T-cell (primary cell): Measurements from ENCODE around the gene MZF1. TPM values are rescaled to one million over a fixed set of nuclear protein-coding genes. Genes with fewer than 3 reads are reported as not detected.

Source experiments
- ATAC-seq, 4 experiments: fragments of 200-7000 bp in 3 of 4; fragments of 150-1000 bp in 1 of 4; cut with Tn5 transposase; replicated peaks in 1 of 4; 1 replicate in 3 of 4; 2 replicates in 1 of 4; pipeline ENCODE4 v1.10.0; 2021; ENCODE audit warnings: moderate library complexity in 3 of 4, mild to moderate bottlenecking in 2 of 4, moderate number of reproducible peaks in 1 of 4
- CTCF ChIA-PET, 2 donors: fragments of 300-600 bp; sonication (Branson Sonifier 250); formaldehyde crosslinking; loops; one replicate each; lab custom pipeline; 2022; ENCODE audit warnings: antibody characterized with exemption in 2 of 2; lab: Charles Lee
- POLR2A ChIA-PET, 2 donors: fragments of 300-600 bp; sonication (Branson Sonifier 250); formaldehyde crosslinking; loops; one replicate each; lab custom pipeline; 2022; ENCODE audit warnings: antibody characterized with exemption in 2 of 2; lab: Charles Lee
- DNase-seq, 35 experiments: peaks; one replicate each; pipeline versions ENCODE4 v3.0.0 to v3.0.0-alpha.2; 2013 to 2023
- H3K27ac ChIP-seq: one replicate; pipeline ENCODE4 v1.5.1; 2013; ENCODE audit warnings: low read length
- H3K27me3 ChIP-seq, 2 experiments: replicated peaks in 1 of 2; 1 replicate in 1 of 2; 2 replicates in 1 of 2; pipeline versions ENCODE4 v1.6.1 to v1.7.0; 2013; ENCODE audit warnings: low read length in 1 of 2, mixed read lengths in 1 of 2; ENCODE audit not compliant: control insufficient read depth in 2 of 2, insufficient read depth in 2 of 2; ENCODE audit errors: extremely low read depth in 1 of 2
- H3K36me3 ChIP-seq, 2 donors: 1 replicate in 1 of 2; 2 replicates in 1 of 2; pipeline versions ENCODE4 v1.6.1 to v1.7.0; 2013; ENCODE audit warnings: low read length in 1 of 2; ENCODE audit not compliant: control insufficient read depth in 2 of 2, insufficient read depth in 1 of 2; ENCODE audit errors: extremely low read depth in 1 of 2
- H3K4me1 ChIP-seq, 2 experiments: 1 replicate in 1 of 2; 2 replicates in 1 of 2; pipeline versions ENCODE4 v1.6.1 to v1.7.0; 2013; ENCODE audit warnings: low read length in 2 of 2, mixed read lengths in 1 of 2; ENCODE audit not compliant: insufficient read depth in 2 of 2, control insufficient read depth in 1 of 2; ENCODE audit errors: extremely low read depth in 1 of 2
- H3K4me3 ChIP-seq, 2 donors: 1 replicate in 1 of 2; 2 replicates in 1 of 2; pipeline versions ENCODE4 v1.5.1 to v1.7.0; 2013; ENCODE audit warnings: mild to moderate bottlenecking in 2 of 2, low read length in 1 of 2, moderate library complexity in 1 of 2; ENCODE audit not compliant: control insufficient read depth in 1 of 2; ENCODE audit errors: extremely low read depth in 1 of 2
- H3K9me3 ChIP-seq: 2 replicates; pipeline ENCODE4 v1.7.0; 2013
- H3K27ac Mint-ChIP-seq, 2 donors: one replicate each; pipeline ENCODE4 v1.8.0; 2020 to 2021; ENCODE audit warnings: mild to moderate bottlenecking in 2 of 2, mixed read lengths in 2 of 2
- H3K27me3 Mint-ChIP-seq, 2 donors: one replicate each; pipeline ENCODE4 v1.8.0; 2021 to 2022; ENCODE audit warnings: mixed read lengths in 2 of 2
- H3K36me3 Mint-ChIP-seq: one replicate; pipeline ENCODE4 v1.8.0; 2021; ENCODE audit warnings: mixed read lengths
- H3K4me1 Mint-ChIP-seq, 3 donors: one replicate each; pipeline ENCODE4 v1.8.0; 2020 to 2022; ENCODE audit warnings: mixed read lengths in 3 of 3, mild to moderate bottlenecking in 1 of 3
- H3K4me3 Mint-ChIP-seq, 3 donors: one replicate each; pipeline ENCODE4 v1.8.0; 2020 to 2022; ENCODE audit warnings: mild to moderate bottlenecking in 3 of 3, mixed read lengths in 3 of 3, moderate library complexity in 3 of 3
- H3K9me3 Mint-ChIP-seq, 3 donors: one replicate each; pipeline ENCODE4 v1.8.0; 2020 to 2022; ENCODE audit warnings: mixed read lengths in 3 of 3
- WGBS: methylation state at CpG from one replicate; pipeline ENCODE4 v1.1.5; 2013; ENCODE audit warnings: missing lambda C conversion rate; ENCODE audit not compliant: insufficient coverage; 5-methylcytosine and 5-hydroxymethylcytosine counted together
- total RNA-seq, 35 experiments: library from RNA in 6 of 35; stranded (reverse) in 6 of 35; fragments of 120-200 nt in 1 of 35; gene quantifications; one replicate each; pipeline versions ENCODE4 v1.2.1 to v1.2.4 and lab custom pipeline; 2013 to 2026

Gene MZF1
- total RNA-seq, 5 donors from 2014 or later (not counting 1 experiment from before 2014, with no cell fraction given) = 37.0 to 59.3 (median 47.2) TPM

DNA sequence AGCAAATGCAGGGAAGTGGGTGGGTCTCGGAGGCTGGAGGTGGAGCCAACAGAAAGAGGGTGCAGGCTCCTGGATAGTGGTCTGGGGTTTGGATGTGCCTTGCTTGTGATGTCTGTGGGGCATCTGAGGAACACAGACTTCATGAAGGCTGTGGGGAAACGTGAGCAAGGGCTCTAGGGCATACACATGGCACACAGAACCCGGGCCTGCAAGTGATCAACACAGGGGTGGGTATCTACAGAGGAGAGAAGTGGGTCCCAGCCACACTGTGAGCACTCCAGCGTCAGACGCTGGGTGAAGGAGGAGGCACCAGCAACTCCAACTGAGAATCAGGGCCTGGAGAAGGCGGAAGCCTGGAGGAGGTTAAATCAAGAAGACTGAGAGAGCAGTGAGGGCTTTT is 9.3 kb downstream of the MZF1 start:
- peak overlapping the region; percentile 79 to 97 (median 85) for H3K4me3 Mint-ChIP-seq
- WGBS = 93% methylated on average over 5 of the region's 6 CpGs
- Histone ChIP-seq H3K27me3 (peaks cover 0 to 4% of the 10 kb centered on the region in 2 experiments), H3K4me1 (peaks cover 20 to 45% of the 10 kb centered on the region in 2 experiments), H3K36me3 (peaks cover 5 to 6% of the 10 kb centered on the region in 2 donors), H3K27ac (no peak overlapping the region), H3K4me3 (no peak overlapping the region), H3K9me3 (no peaks in the 10 kb centered on the region)
- peak overlapping the region; percentile 20 to 60 for H3K27ac Mint-ChIP-seq
- H3K27me3 Mint-ChIP-seq = no peaks in the 10 kb centered on the region
- no peaks in the 10 kb centered on the region for H3K9me3 Mint-ChIP-seq
- no peak for ATAC-seq
- peaks cover 34 to 49% (median 48%) of the 10 kb centered on the region in 3 donors for H3K4me1 Mint-ChIP-seq
- DNase-seq = no peak
- peaks cover 2% of the 10 kb centered on the region for H3K36me3 Mint-ChIP-seq
- CTCF ChIA-PET = no interaction called here
- POLR2A ChIA-PET = interaction anchor here in 1 of 2 donors (0.6 kb wide), 1 partner anchor 221 kb away, joined by 5 read pairs; no protein-coding TSS in a partner anchor

DNA sequence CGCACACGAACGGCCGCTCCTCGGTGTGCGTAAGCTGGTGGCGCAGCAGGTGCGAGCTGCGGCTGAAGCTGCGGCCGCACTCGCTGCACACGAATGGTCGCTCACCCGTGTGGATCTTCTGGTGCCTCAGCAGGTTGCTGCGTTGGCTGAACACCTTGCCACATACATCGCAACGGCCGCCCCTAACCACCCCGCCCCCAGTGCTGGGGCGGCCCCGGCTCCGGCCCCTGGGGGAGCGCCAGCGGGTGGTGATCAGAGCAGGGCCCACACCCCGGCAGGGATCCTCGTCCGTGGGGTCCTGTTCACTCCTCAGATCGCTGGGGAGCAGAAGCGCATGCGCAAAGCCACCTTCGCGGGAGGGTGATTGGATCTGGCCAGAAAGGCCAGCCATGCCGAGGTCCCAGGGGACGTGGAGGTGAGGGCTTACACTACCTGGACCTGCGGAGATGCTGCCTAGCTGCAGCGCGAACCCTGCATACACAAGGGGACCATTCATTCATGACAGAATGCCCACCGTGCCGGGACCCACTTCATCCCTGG is 10.0 kb downstream of the MZF1 start:
- H3K4me3 ChIP-seq = peak overlapping the region; percentile 49 to 78
- POLR2A ChIA-PET = interaction anchor here in 1 of 2 donors (0.6 kb wide), 1 partner anchor 220 kb away, joined by 5 read pairs; no protein-coding TSS in a partner anchor
- DNase-seq (peak in 3 of 35 experiments; percentile 31 to 39 (median 38)), ATAC-seq (no peak)
- H3K27me3 Mint-ChIP-seq = no peaks in the 10 kb centered on the region
- H3K9me3 Mint-ChIP-seq = no peaks in the 10 kb centered on the region
- peaks cover 35 to 49% (median 49%) of the 10 kb centered on the region in 3 donors for H3K4me1 Mint-ChIP-seq
- H3K36me3 ChIP-seq = peaks cover 5 to 6% of the 10 kb centered on the region in 2 donors
- peaks cover 0 to 4% of the 10 kb centered on the region in 2 experiments for H3K27me3 ChIP-seq
- peak overlapping the region; percentile 79 to 97 (median 85) for H3K4me3 Mint-ChIP-seq
- H3K36me3 Mint-ChIP-seq = peaks cover 1% of the 10 kb centered on the region
- H3K27ac ChIP-seq = no peak overlapping the region
- no peaks in the 10 kb centered on the region for H3K9me3 ChIP-seq
- 14% methylated on average over 40 of the region's 40 CpGs for WGBS
- H3K4me1 ChIP-seq = peaks cover 20 to 46% of the 10 kb centered on the region in 2 experiments
- H3K27ac Mint-ChIP-seq = peak overlapping the region; percentile 84 to 88
- CTCF ChIA-PET = no interaction called here

- Mint-ChIP-seq H3K4me3 (peak overlapping the region; percentile 79 to 97 (median 85)), H3K27me3 (no peaks in the 10 kb centered on the region), H3K9me3 (no peaks in the 10 kb centered on the region), H3K4me1 (peaks cover 43 to 53% (median 53%) of the 10 kb centered on the region in 3 donors), H3K36me3 (no peaks in the 10 kb centered on the region), H3K27ac (peak overlapping the region; percentile 84 to 88)
- Histone ChIP-seq H3K36me3 (peaks cover 5 to 6% of the 10 kb centered on the region in 2 donors), H3K4me1 (peaks cover 26 to 53% of the 10 kb centered on the region in 2 experiments), H3K27me3 (peaks cover 0 to 4% of the 10 kb centered on the region in 2 experiments), H3K4me3 (peak overlapping the region; percentile 49 to 78), H3K9me3 (no peaks in the 10 kb centered on the region), H3K27ac (peak overlapping the region; percentile 55)
- peak in 13 of 35 experiments; percentile 13 to 59 (median 37) for DNase-seq
- ChIA-PET POLR2A (interaction anchor here in 1 of 2 donors (0.6 kb wide), 1 partner anchor 9 kb away, joined by 3 read pairs; no protein-coding TSS in a partner anchor), CTCF (interaction anchor here in 1 of 2 donors (0.5 kb wide), 1 partner anchor 61 kb away, joined by 7 read pairs; no protein-coding TSS in a partner anchor)
- peak in 2 of 4 experiments; percentile 7 to 8 for ATAC-seq
- 14% methylated on average over 107 of the region's 107 CpGs for WGBS
Observed at GRCh38 chr19:58562122-58563033, 10.8 kb downstream of the MZF1 start.

DNA sequence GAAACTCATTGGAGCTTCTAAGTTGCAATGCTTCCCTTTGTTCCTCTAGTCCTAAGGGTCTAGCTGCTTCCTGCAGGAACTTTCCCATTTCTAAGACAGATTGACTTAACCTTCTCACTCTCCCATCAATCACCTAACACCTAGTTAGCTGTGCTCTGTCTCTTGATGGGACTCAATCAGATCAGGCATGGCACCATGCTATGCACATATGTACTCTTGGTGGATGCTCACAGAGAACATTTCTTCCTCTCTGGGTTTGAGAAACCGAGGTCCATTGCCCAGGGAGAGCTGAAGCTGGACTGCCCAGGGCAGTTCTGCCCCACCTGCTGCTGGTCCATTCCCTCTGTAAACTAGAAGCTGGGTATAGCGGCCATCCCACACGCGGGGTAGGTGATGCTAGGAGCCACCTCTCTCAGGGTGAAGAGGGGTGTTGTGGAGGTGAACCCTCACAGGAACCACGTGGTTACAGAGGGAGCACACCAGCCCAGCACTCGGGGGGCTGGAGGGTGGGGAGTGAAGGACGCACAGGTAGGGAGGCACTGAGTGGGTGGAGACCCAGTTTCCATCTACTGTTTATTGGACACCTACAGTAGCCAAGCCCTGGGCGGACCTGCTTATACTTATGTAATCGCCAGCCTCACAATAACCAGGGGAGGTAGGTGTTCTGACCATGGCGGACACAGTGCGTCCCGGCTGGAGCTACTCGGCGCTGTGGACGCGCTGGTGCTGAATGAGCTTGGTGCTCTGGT is 11.6 kb downstream of the MZF1 start:
- DNase-seq (no peak), ATAC-seq (no peak)
- no peaks in the 10 kb centered on the region for H3K9me3 Mint-ChIP-seq
- WGBS = 91% methylated on average over 9 of the region's 16 CpGs
- peaks cover 3% of the 10 kb centered on the region for H3K36me3 Mint-ChIP-seq
- Histone ChIP-seq H3K27me3 (peaks cover 0 to 4% of the 10 kb centered on the region in 2 experiments), H3K27ac (peak overlapping the region; percentile 12), H3K36me3 (peaks cover 0 to 7% of the 10 kb centered on the region in 2 donors), H3K9me3 (no peaks in the 10 kb centered on the region), H3K4me1 (peaks cover 31 to 61% of the 10 kb centered on the region in 2 experiments), H3K4me3 (peak overlapping the region; percentile 49 to 78)
- POLR2A ChIA-PET = interaction anchor here in 1 of 2 donors (0.6 kb wide), 1 partner anchor 8 kb away, joined by 3 read pairs; no protein-coding TSS in a partner anchor
- H3K27ac Mint-ChIP-seq = peak overlapping the region; percentile 75 to 84
- H3K4me1 Mint-ChIP-seq = peaks cover 51 to 62% (median 61%) of the 10 kb centered on the region in 3 donors
- CTCF ChIA-PET = no interaction called here
- no peaks in the 10 kb centered on the region for H3K27me3 Mint-ChIP-seq
- H3K4me3 Mint-ChIP-seq = peak overlapping the region; percentile 79 to 97 (median 85)

DNA sequence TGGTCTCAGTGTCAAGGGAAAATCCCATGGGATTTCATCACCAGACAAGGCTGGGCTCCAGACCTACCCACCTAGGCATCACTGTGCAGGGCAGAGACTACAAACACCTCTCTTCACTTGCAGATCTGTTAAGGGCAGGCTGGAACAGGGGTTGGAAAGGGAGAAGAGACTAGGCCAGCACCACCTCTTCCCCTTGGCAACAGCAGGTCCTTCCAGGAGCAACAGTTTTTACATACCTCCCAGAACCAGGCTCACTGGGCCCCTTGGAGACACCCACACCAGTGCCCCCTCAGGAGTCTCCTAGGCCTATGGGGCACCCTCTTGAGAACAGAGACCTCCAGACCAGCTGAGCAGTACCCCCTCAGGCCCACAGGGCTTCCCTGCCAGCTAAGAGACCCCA is 12.2 kb downstream of the MZF1 start:
- peaks cover 9% of the 10 kb centered on the region for H3K36me3 Mint-ChIP-seq
- H3K9me3 Mint-ChIP-seq = no peaks in the 10 kb centered on the region
- peak overlapping the region; percentile 79 to 97 (median 85) for H3K4me3 Mint-ChIP-seq
- H3K4me3 ChIP-seq = no peak overlapping the region
- H3K27ac Mint-ChIP-seq = peak overlapping the region in 1 of 2 donors; percentile 98
- no peaks in the 10 kb centered on the region for H3K27me3 Mint-ChIP-seq
- H3K36me3 ChIP-seq = peaks cover 0 to 13% of the 10 kb centered on the region in 2 donors
- DNase-seq (no peak), ATAC-seq (no peak)
- H3K9me3 ChIP-seq = no peaks in the 10 kb centered on the region
- H3K4me1 ChIP-seq = peaks cover 31 to 68% of the 10 kb centered on the region in 2 experiments
- H3K27me3 ChIP-seq = peaks cover 0 to 4% of the 10 kb centered on the region in 2 experiments
- H3K4me1 Mint-ChIP-seq = peaks cover 57 to 68% (median 67%) of the 10 kb centered on the region in 3 donors
- H3K27ac ChIP-seq = no peak overlapping the region
- CTCF ChIA-PET = no interaction called here
- POLR2A ChIA-PET = no interaction called here
